Gastrocnemius medialis (tissue), 4 donors: ENCODE measurements around the gene GRM5.

Source experiments
- POLR2A ChIP-seq, 2 donors: fragments of 450-650 bp; IDR thresholded peaks; one replicate each; pipeline ENCODE4 v1.6.1; 2017; ENCODE audit warnings: antibody characterized with exemption in 2 of 2, mild to moderate bottlenecking in 2 of 2, moderate library complexity in 2 of 2
- TF ChIP-seq, protein P1 (sequence below), 5 experiments: fragments of 450-650 bp in 3 of 5; fragments of 200-600 bp in 2 of 5; sonication (generic) in 2 of 5; IDR thresholded peaks in 4 of 5; conservative IDR thresholded peaks in 1 of 5; 1 replicate in 4 of 5; 2 replicates in 1 of 5; pipeline ENCODE4 v1.5.1; 2016 to 2019; ENCODE audit warnings: antibody characterized with exemption in 5 of 5, mild to moderate bottlenecking in 3 of 5, moderate library complexity in 3 of 5

DNA sequence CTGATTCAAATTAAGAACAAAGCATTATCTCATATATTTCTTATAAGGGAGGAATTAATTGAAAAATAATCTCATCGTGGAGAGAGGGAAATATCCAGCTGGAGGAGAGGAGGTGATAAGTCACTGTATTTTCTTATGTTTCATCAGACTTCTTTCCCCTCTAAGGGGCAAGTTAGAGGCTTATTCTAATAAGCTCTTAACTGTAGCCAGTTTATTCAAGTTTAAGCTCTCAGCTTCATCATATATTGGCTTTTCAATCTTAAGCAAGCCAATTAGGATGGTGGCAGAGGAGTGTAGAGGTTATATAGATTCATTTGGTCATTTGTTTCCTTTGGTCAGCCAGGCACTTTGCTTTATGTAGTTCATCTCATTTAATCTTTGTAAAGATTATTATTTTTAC lies 256.7 kb downstream of the GRM5 start:
- TF ChIP-seq, protein P1, sequence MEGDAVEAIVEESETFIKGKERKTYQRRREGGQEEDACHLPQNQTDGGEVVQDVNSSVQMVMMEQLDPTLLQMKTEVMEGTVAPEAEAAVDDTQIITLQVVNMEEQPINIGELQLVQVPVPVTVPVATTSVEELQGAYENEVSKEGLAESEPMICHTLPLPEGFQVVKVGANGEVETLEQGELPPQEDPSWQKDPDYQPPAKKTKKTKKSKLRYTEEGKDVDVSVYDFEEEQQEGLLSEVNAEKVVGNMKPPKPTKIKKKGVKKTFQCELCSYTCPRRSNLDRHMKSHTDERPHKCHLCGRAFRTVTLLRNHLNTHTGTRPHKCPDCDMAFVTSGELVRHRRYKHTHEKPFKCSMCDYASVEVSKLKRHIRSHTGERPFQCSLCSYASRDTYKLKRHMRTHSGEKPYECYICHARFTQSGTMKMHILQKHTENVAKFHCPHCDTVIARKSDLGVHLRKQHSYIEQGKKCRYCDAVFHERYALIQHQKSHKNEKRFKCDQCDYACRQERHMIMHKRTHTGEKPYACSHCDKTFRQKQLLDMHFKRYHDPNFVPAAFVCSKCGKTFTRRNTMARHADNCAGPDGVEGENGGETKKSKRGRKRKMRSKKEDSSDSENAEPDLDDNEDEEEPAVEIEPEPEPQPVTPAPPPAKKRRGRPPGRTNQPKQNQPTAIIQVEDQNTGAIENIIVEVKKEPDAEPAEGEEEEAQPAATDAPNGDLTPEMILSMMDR (IDR thresholded peaks at IDR 0.05 in 4 of 5, conservative IDR thresholded peaks at IDR 0.05 in 1 of 5), result no peak
- no peak for TF ChIP-seq POLR2A (IDR thresholded peaks at IDR 0.05)
